ENCODE data around the gene MORF4L1.

MORF4L1 gene

GRCh38 chr15:78928616-78929093 is 56.0 kb downstream of the MORF4L1 start:
- TF ChIP-seq FOXP2 (optimal IDR thresholded peaks at IDR 0.05; ENCODE audit: borderline replicate concordance, extremely low read depth, extremely low read length, insufficient read depth) (no peak), SIN3A (IDR thresholded peaks at IDR 0.05; ENCODE audit: borderline replicate concordance, insufficient read depth, low read length) (no peak), TAF1 (IDR thresholded peaks at IDR 0.05; ENCODE audit: borderline replicate concordance, insufficient read depth, low read length) (no peak), POLR2AphosphoS5 (IDR thresholded peaks at IDR 0.05; ENCODE audit: low read depth, low read length) (no peak)
- TF ChIP-seq, protein P1, sequence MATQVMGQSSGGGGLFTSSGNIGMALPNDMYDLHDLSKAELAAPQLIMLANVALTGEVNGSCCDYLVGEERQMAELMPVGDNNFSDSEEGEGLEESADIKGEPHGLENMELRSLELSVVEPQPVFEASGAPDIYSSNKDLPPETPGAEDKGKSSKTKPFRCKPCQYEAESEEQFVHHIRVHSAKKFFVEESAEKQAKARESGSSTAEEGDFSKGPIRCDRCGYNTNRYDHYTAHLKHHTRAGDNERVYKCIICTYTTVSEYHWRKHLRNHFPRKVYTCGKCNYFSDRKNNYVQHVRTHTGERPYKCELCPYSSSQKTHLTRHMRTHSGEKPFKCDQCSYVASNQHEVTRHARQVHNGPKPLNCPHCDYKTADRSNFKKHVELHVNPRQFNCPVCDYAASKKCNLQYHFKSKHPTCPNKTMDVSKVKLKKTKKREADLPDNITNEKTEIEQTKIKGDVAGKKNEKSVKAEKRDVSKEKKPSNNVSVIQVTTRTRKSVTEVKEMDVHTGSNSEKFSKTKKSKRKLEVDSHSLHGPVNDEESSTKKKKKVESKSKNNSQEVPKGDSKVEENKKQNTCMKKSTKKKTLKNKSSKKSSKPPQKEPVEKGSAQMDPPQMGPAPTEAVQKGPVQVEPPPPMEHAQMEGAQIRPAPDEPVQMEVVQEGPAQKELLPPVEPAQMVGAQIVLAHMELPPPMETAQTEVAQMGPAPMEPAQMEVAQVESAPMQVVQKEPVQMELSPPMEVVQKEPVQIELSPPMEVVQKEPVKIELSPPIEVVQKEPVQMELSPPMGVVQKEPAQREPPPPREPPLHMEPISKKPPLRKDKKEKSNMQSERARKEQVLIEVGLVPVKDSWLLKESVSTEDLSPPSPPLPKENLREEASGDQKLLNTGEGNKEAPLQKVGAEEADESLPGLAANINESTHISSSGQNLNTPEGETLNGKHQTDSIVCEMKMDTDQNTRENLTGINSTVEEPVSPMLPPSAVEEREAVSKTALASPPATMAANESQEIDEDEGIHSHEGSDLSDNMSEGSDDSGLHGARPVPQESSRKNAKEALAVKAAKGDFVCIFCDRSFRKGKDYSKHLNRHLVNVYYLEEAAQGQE (IDR thresholded peaks at IDR 0.05; ENCODE audit: insufficient read depth in 1 of 2, low read depth in 2 of 2, low read length in 2 of 2), result no peak

- TF ChIP-seq, protein P1 (IDR thresholded peaks at IDR 0.05; ENCODE audit: insufficient read depth in 1 of 2, low read depth in 2 of 2, low read length in 2 of 2), result no peak
- no peak for TF ChIP-seq FOXP2 (optimal IDR thresholded peaks at IDR 0.05; ENCODE audit: borderline replicate concordance, extremely low read depth, extremely low read length, insufficient read depth)
- no peak for TF ChIP-seq POLR2AphosphoS5 (IDR thresholded peaks at IDR 0.05; ENCODE audit: low read depth, low read length)
- no peak for TF ChIP-seq TAF1 (IDR thresholded peaks at IDR 0.05; ENCODE audit: borderline replicate concordance, insufficient read depth, low read length)
- TF ChIP-seq SIN3A (IDR thresholded peaks at IDR 0.05; ENCODE audit: borderline replicate concordance, insufficient read depth, low read length), result no peak
These were observed 57.0 kb downstream of the MORF4L1 start for GRCh38 chr15:78929536-78930264.

DNA sequence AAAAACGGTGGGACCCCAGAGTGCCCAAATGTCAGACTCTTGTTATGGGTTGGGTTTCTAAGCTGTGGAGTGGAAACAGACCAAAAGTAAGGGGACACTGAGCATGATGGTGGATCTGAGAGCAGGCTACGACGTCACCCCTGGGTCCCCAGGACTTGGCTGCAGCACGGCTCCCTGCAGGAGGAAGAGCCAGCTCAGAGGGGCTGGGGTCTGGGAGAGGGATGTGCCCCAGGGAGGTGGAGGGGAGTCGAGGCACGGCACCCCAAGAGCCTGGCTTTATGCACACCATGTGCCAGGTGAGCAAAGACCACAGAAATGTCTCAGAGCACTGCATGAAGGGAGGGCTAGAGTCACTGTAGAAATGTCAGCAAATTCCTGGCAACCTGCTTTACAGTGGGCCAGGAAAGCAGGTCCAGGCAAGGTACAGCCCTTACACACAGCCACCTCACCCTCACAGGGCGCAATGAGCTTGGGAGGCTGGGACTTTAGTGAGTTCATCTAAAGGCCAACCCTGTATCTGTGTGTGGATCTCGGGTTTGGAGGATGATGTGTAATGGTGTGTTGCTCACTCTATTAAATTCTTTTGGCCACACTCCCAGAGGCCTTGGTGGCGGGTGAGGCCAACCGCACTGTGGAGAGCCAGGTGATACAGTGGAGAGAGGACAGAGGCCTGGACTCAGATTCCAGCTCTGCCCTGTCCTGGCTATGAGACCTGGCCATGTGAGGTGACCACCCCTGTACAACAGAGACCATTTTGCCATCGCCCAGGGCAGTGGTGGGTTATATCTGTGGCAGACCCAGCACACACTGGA is 58.1 kb downstream of the MORF4L1 start:
- TF ChIP-seq TAF1 (IDR thresholded peaks at IDR 0.05; ENCODE audit: borderline replicate concordance, insufficient read depth, low read length) (no peak), POLR2AphosphoS5 (IDR thresholded peaks at IDR 0.05; ENCODE audit: low read depth, low read length) (no peak), FOXP2 (optimal IDR thresholded peaks at IDR 0.05; ENCODE audit: borderline replicate concordance, extremely low read depth, extremely low read length, insufficient read depth) (no peak), SIN3A (IDR thresholded peaks at IDR 0.05; ENCODE audit: borderline replicate concordance, insufficient read depth, low read length) (no peak)
- TF ChIP-seq, protein P1 (IDR thresholded peaks at IDR 0.05; ENCODE audit: insufficient read depth in 1 of 2, low read depth in 2 of 2, low read length in 2 of 2), result no peak

- TF ChIP-seq POLR2AphosphoS5 (IDR thresholded peaks at IDR 0.05; ENCODE audit: low read depth, low read length), result no peak
- TF ChIP-seq TAF1 (IDR thresholded peaks at IDR 0.05; ENCODE audit: borderline replicate concordance, insufficient read depth, low read length), result no peak
- TF ChIP-seq, protein P1 (IDR thresholded peaks at IDR 0.05; ENCODE audit: insufficient read depth in 1 of 2, low read depth in 2 of 2, low read length in 2 of 2), result no peak
These were observed 59.0 kb downstream of the MORF4L1 start for GRCh38 chr15:78931439-78932257.

All from PFSK-1 (cell line).